ENCODE measurements around the gene ANKFY1.

The ANKFY1 gene, protein sequence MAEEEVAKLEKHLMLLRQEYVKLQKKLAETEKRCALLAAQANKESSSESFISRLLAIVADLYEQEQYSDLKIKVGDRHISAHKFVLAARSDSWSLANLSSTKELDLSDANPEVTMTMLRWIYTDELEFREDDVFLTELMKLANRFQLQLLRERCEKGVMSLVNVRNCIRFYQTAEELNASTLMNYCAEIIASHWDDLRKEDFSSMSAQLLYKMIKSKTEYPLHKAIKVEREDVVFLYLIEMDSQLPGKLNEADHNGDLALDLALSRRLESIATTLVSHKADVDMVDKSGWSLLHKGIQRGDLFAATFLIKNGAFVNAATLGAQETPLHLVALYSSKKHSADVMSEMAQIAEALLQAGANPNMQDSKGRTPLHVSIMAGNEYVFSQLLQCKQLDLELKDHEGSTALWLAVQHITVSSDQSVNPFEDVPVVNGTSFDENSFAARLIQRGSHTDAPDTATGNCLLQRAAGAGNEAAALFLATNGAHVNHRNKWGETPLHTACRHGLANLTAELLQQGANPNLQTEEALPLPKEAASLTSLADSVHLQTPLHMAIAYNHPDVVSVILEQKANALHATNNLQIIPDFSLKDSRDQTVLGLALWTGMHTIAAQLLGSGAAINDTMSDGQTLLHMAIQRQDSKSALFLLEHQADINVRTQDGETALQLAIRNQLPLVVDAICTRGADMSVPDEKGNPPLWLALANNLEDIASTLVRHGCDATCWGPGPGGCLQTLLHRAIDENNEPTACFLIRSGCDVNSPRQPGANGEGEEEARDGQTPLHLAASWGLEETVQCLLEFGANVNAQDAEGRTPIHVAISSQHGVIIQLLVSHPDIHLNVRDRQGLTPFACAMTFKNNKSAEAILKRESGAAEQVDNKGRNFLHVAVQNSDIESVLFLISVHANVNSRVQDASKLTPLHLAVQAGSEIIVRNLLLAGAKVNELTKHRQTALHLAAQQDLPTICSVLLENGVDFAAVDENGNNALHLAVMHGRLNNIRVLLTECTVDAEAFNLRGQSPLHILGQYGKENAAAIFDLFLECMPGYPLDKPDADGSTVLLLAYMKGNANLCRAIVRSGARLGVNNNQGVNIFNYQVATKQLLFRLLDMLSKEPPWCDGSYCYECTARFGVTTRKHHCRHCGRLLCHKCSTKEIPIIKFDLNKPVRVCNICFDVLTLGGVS

DNA sequence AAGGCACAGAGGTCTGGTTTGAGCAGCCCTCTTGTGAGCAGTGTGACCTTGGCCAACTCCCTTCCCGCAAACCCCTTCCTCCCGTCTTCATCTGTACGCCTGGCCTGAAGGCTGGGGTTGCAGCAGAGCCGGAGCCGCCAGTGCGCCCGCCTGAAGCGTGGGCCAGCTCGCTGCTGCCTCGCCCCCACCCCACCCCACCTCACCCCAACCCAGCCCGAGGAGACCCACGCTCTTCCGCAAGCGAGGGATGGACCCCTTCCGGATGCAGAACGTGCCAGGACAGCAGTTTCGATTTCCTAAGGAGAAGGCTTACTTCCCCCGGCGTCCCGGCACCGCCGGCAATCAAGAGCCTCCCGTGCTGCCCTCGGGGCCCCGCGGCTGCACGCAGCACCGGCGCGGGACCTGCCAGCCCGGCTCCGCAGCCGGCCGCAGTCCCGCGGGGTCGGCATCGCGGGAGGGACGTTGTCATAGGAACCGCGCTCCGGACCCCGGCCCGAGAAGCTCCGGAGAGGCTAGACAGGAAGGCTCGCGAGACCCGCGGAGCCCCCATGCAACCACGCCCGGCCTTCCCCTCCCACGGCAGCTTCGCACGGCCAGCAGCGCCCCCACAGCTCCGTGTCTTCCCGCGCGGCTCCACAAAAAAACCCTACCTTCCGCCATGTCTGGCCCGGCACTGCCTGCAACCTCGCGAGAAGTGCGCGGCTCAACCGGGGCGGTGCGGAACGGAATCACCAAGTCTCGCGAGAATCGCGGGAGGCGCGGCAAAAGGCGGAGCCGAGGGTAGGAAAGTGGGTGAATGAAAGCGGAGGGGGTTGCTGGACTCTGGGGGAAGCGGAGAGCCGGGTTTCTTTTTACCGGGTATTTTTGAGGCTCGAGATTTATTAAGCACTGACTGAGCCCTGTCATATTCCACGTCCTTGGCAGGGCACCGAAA lies at the start of gene ANKFY1:
Gene ANKFY1, minus strand, starts transcription at position 698 of the 934 bp plus-strand sequence. Its CDS starts 38 bp downstream, at position 660.
- peak; percentile 99 for DNase-seq

- DNase-seq: no peak
Observed at GRCh38 chr17:4310354-4311060, 46.7 kb upstream of the ANKFY1 start.

DNA sequence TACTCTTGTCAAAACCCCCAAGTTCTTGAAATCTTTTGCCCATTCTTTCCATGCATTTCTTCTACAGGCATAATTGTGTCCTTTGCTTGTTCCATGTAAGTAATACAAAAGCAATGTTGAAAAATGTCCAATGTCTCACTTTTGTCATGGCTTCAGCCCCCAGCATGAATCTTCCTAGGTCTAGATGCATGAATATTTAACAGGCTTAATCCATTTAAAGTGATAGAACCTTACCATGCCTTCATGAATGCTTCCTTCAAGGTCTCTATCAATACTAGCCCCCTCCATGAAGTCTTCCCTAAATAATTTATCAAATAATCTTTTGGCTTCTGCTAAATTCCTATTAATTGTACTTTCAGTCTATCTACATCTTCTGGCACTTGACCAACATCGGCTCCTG lies 46.1 kb upstream of the ANKFY1 start:
- DNase-seq: no peak

- no peak for DNase-seq
Observed at GRCh38 chr17:4307179-4307930, 43.6 kb upstream of the ANKFY1 start.

- no peak for DNase-seq
Observed at GRCh38 chr17:4305224-4305623, 41.4 kb upstream of the ANKFY1 start.

DNA sequence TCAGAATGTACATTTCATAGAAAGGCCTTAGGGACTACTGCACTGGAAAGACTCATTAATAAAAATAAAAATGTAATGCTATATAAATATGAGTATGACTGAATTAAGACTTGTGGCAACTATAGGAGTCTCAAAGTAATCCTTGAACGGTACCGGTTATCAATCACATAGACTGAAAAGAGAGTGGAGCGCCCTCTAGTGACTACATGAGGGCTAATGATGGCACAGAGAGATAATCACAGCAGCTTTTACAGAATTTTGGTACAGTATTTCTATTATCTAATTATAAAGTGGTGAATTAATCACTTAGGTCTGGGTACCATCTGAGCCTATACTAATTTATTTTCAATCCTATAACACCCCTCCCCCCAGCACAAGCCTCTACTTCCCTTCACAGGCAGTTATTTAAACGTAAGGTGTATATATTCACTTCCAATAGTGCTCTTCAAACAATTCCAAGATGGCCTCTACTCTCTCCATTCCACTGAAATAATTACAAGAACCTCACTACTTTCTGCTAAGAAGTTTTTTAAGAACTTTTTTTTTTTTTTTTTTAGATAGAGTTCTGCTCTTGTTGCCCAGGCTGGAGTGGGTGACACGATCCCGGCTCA lies 40.7 kb upstream of the ANKFY1 start:
- peak; percentile 61 for DNase-seq

DNA sequence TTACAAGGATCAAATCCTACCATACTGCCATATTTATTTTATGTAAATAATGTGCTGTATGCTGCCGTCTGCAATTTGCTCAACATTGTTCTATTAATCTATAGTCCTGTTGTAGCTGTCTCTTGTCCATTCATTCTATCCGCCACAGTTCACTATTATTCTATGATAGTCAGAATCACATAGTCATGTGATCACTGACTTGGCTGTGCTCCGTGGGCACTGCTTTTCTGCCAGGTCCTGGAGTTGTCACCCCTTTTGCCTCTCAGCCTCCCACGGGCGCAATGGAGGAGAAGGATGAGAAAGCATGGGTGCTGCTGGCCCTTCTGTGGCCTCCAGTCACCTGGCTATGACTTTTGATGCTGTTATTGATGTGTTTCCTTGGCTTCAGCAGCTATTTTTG lies 37.3 kb upstream of the ANKFY1 start:
- DNase-seq: no peak

DNA sequence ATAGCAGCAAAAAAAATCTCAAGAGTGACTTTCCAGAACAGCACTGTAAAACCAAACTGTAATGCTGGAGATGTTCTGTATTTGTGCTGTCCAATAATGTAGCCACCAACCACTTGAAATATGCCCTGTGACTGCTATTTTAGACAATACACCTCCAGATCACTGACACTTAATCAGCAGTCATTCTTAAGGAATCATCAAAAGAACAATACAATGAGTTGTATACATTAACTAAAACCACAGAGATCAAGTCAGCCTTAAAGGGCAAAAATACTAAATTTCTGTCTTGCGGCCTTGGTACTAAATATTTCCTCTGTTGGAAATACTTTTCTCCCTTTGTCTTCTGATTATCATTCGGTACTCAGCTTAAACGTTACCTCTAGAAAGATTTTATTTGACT lies 33.6 kb upstream of the ANKFY1 start:
- no peak for DNase-seq

DNA sequence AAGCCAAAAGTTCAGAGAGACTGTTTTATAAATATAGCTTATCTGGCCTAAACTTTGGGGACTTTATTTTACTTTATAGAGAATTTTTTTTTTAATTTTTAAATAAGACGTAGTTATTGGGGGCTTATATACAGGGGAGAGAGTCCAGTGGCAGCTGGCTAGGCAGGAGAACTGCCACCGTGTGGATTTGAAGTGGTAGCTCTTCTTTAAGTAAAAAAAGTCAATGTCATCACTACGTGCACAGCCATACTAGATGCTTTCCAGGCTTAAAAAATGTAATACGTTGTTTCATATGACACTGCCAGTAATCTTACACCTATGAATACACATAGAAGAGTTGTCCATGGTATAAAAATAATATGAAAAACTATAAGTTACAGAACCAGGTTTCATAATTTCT lies 31.9 kb upstream of the ANKFY1 start:
- no peak for DNase-seq

- DNase-seq: no peak
Observed at GRCh38 chr17:4293572-4293971, 29.8 kb upstream of the ANKFY1 start.

DNA sequence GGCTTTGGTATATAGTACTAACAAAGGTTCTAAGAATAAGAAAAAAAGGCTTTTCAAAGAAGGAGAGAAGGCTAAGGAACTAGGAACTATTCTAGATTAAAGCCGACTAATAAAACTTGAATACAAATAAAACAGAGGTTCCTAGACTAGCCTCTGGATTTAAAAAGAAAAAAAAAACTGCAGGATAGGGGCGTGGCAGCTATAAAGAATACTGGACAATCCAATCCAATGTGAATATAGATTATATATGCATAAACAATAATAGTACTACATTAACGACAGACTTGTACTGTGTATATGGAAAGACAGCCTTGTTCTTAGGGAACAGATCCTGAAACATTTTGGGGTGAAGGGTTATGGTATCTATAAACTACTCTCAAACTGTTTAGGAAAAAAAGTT lies 23.9 kb upstream of the ANKFY1 start:
- no peak for DNase-seq

DNA sequence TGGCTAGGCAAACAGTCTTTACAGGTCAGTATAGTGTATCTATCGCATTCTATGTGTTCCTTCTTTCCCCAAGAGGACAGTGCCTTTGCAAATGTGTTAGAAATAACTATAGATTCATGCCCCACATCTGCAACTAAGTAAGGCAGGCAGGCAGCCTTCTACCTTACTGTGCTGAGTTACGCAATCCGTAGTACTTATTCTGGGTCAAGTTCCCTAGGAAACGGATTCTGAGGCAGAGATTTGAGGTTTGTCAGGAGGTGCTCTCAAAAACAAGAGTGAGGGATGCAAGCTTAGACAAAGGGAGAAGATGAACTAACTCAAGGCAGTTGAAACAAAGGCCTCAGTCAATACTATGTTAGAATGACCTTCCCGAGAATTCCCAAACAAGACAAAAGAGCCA lies 12.7 kb upstream of the ANKFY1 start:
- no peak for DNase-seq

GRCh38 chr17:4272972-4273368 lies 9.2 kb upstream of the ANKFY1 start:
- DNase-seq: no peak

DNA sequence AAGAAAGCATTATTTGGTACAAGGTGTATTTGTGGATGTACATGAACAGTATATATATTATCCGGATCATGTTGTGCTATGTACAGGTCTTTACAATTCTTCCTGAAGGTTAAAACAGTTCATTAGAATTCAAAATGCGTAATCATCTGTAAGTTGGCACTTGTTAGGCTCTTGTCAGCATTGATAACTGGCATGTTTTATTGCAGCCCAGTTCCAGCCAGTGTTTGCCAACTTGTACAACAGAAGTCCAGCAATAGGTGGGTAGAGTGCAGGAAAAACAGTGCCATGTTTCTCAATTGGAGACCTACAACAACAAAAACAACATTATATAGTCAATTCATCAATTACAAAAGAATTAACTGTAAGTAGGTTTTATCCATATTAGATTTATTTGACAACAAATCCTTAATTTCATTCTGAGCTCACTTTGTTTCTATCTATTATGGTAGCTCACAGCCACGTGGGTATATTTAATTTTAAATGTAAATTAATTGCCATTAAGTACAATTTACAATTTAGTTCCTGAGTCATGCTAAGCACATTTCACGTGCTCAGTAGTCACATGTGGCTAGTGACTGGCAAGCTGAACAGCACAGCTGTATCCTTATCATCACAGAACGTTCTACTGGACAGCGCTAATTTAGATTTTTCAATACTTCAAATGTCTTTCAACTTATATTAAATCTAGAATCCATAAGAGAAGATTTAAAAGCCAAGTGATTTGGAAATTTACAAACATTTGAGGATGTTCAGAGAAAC lies 8.6 kb upstream of the ANKFY1 start:
- no peak for DNase-seq

- DNase-seq: no peak
Observed at GRCh38 chr17:4270736-4271135, 7.0 kb upstream of the ANKFY1 start.

DNA sequence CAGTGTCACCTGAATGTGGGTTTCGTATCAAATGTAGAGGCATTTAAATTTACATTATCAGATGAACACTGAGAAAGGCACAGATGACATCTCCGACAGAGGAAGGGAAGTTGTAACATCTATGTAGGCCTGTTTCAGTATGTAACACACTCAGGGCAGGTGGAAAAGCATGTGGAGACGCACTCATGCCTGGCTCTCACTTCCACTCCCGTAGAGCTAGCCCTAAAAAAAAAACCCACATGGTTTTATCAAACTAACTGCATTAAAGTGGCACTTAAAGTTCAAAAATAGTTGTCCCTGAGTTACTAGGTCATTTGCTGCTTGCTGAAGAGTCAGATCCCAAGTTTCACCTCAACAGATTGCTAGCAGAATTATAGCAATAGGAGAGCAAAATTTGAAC lies 6.1 kb upstream of the ANKFY1 start:
- DNase-seq: no peak

GRCh38 chr17:4267402-4267801 lies 3.6 kb upstream of the ANKFY1 start:
- no peak for DNase-seq

DNA sequence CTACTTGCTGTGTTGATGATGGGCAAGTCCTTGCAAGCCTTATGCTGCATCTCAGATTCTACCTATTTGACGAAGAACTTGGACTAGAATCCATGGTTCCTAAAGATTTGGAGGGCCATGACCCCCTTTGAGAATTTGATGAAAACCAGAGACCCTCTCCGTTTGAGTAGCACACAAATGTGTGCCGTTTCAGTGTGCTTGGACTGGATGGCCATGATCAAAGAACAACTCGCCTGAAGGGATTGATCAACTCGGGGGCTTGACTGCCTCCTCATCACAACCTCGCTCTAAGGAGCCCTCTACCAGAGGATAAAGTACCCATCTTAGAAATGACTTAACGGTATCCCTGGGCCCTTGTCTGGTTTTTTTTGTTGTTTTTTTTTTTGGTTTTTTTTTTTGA lies 2.8 kb upstream of the ANKFY1 start:
- no peak for DNase-seq

DNA sequence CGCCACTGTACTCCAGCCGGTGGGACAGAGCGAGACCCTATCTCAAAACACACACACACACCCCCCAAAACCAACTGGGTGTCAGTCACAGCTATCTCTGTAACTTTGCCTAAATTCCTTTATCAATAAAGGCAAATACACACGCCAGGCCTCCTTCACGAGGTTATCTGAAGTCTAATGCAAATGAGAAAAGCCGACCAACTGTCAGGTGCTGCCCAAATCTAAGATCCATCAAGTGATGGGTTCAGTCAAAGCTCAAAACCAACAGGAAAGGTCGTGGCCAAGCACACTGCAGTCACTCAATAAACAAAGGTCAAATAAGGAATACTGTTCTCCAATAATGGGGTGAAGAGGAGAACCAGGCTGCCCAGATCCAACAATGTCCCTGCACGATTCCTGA lies 1.1 kb downstream of the ANKFY1 start:
- no peak for DNase-seq

DNA sequence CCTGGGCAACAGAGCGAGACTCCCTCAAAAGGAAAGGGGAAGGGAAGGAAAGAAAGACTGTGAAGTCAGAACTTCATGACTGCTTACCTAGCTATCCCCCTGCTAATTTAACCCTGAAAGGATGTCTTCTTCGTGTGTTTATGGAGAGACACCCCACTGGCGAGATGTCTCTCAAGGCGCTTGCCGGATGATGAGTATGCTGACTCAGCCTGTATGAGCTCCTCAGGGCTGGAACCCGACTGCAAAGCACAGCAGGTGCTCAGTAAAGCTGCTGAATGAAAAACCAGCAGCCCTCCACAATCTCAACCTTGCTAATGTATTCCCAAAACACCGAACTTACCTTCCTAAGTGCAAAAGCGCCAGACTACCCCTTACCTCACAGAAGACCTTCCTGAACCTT lies 2.3 kb downstream of the ANKFY1 start:
- no peak for DNase-seq
